Hindlimb muscle (tissue), 1 donor: ENCODE results near the gene SCUBE1. TPM values are rescaled to one million over a fixed set of nuclear protein-coding genes. Genes with fewer than 3 reads are reported as not detected.
"Not testable (repeated sequence)": the region's sequence is repeated elsewhere in the genome, so short reads cannot be mapped to it uniquely, and the experiment has no call there.

Source experiments
- DNase-seq: peaks from one replicate; pipeline ENCODE4 v3.0.0-alpha.2; 2013
- polyA plus RNA-seq: library from polyadenylated mRNA; unstranded; fragments of 120-200 nt; gene quantifications from one replicate; pipeline ENCODE4 v1.2.1, GENCODE V29; 2013; ENCODE audit not compliant: insufficient read length

Gene SCUBE1
- polyA plus RNA-seq, 1 donor: 0.10 TPM

DNA sequence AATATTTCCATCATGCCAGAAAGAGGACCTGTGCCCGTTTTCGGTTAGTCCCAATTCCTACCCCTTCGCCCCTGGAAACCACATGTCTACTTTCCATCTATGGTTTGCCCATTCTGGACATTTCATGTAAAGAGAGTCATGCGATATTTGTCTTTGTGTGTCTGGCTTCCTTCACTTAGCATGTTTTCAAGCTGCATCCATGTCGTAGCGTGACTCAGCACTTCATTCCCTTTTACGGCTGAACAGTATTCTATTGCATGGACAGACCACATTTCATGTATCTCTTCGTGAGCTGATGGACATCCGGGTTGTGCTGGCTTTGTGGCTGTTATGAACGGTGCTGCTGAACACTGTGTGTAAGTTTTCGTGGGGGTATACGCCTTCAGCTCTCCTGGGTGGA lies 43.4 kb downstream of the SCUBE1 start:
- no peak for DNase-seq

GRCh38 chr22:43298062-43298801 lies 44.9 kb downstream of the SCUBE1 start:
- no peak for DNase-seq

GRCh38 chr22:43297270-43298061 lies 45.7 kb downstream of the SCUBE1 start:
- DNase-seq: no peak

- DNase-seq: no peak
These were observed 46.8 kb downstream of the SCUBE1 start for GRCh38 chr22:43296276-43296902.

GRCh38 chr22:43295660-43296059 lies 47.5 kb downstream of the SCUBE1 start:
- no peak for DNase-seq

GRCh38 chr22:43295173-43295572 lies 48.0 kb downstream of the SCUBE1 start:
- DNase-seq: no peak

GRCh38 chr22:43293655-43294392 lies 49.3 kb downstream of the SCUBE1 start:
- no peak for DNase-seq

- no peak for DNase-seq
These were observed 49.9 kb downstream of the SCUBE1 start for GRCh38 chr22:43293259-43293654.

- no peak for DNase-seq
These were observed 50.5 kb downstream of the SCUBE1 start for GRCh38 chr22:43292630-43293018.

DNA sequence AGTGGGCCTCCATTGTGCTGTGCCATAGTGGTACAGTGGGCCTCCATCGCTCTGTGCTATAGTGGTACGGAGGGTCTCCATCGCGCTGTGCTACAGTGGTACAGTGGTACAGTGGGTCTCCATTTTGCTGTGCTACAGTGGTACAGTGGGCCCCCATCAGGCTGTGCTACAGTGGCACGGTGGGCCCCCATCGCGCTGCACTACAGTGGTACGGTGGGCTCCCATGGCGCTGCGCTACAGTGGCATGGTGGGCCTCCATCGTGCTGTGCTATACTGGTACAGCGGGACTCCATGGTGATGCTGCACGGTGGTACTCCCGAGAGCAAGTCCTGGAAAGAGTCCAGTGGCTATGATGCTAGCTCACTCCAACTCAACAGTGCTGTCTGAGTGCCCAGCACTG lies 51.8 kb downstream of the SCUBE1 start:
- no peak for DNase-seq

GRCh38 chr22:43289976-43290721 lies 53.0 kb downstream of the SCUBE1 start:
- no peak for DNase-seq

DNA sequence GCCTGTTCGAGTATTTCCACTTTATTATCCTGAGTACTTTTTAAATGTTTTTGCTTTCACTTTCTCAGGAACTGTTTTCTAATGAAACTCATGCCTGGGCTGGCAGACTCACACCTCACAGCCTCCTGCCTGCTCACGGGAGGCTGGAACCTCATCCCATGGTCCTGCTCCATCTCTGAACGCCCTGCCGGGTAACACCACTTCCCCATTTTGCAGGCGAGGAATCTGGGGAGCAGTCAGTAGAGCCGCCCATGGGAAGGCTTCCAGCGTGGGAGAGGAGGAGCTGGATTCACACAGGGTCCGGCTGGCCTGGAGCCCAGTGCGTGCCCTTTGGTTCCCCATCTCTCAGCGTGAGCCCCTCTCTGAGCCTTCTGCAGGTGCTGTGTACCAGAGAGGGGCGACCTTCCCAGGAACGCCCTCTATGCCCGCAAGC lies 53.6 kb downstream of the SCUBE1 start:
- no peak for DNase-seq

- no peak for DNase-seq
These were observed 54.3 kb downstream of the SCUBE1 start for GRCh38 chr22:43288807-43289420.

DNA sequence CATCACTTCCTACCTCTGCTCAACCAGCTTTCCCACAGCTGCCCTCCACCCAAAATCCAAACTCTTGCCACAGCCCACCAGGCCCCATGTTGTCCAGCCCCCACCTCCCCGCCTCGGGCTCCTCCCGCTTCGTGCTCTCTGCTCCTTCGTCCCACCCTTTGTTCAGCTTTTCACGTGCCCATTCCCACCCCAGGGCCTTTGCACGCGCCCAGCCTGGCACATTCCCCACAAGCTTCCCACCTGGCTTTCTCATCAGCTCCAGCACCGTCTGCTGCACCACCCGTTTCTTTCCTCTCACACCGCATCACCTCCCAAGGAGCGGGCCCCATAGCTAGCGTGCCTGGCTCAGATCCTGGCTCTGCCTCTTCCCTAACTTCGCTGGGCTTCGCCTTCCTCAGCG lies 54.8 kb downstream of the SCUBE1 start:
- no peak for DNase-seq

DNA sequence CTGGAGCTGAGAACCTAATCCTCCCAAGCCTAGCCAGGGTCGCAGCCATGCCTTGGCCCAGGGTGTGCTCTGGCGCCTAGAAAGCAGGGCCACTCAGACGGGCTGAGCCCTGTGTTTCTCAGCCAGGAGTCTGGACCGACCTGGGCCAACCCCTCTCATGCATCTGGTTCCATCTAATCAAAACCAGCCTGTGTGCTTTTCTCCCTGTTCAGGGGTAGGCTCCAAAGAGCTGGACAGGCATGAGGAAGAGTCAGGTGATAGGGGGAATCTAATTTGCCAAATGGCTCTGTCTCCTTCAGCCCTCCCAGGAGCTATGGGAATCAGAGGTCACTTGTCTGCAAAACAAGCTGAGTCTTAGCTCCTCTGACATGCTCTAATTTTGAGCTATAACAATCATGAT lies 55.7 kb downstream of the SCUBE1 start:
- DNase-seq: no peak

- DNase-seq: no peak
These were observed 61.8 kb downstream of the SCUBE1 start for GRCh38 chr22:43281394-43281793.

- DNase-seq: not testable (repeated sequence)
These were observed 62.7 kb downstream of the SCUBE1 start for GRCh38 chr22:43280523-43280886.

DNA sequence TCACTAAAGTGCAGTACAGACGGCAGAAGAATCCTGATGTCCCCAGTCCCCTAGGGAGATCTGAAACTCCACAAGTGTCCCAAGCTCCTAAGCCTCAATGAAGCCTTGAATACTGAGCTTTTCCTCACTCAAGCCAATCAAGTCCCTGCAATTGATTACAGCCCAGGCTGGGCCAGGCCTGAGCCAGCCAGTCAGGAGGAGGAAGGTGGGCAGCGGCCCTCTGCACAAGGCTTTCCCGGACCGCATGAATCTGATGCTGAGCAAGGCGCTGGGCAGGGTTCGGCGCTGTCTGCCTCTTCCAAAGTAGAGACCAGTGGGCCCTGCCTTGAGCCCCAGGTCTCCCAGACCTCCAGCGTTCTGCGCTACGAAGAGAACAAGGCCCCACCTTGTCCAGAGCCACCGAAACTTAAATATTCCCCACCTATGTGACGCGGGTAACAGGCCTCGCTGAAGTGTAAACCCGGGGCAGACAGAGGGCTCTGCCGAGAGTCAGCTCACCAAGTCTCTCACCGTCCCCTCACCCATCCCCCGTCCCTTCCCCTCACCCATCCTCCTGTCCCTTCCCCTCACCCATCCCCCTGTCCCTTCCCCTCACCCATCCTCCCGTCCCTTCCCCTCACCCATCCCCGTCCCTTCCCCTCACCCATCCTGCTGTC lies 63.2 kb downstream of the SCUBE1 start:
- DNase-seq: no peak

DNA sequence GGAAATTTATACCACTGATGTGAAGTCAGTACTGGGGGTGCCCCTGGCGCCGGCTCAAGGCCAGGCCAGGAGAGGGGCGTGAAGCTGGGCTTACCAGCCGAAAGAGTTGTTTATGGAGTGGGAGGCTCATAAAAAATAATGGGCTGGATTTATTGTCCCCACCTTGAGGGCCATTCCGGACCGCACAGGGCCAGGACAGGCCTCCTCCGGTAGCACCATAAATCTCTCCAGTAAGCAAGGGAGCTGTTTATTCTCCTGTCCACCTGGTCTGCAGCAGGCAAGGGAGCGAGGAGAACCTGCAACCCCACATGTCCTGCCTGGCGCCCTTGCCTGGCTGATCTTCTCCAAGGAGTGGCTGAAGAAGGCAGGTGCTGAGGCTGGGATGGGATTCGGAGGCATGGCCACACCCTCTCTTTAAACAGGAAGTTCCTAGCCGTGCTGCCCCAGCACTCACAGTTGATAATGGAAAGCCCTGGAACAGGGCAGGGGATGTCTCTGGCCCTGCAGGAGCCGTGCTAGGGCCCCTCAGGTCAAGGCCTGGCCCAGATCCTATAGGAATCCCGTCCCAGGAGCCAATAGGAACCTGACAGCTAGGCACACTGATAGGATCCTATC lies 65.1 kb downstream of the SCUBE1 start:
- DNase-seq: no peak

GRCh38 chr22:43277091-43277490 lies 66.1 kb downstream of the SCUBE1 start:
- no peak for DNase-seq

GRCh38 chr22:43276321-43276720 lies 66.9 kb downstream of the SCUBE1 start:
- no peak for DNase-seq
